Measurements from ENCODE around the gene BMPR1B. TPM values are rescaled to one million over a fixed set of nuclear protein-coding genes. Genes with fewer than 3 reads are reported as not detected.

The BMPR1B gene
- total and polyA plus RNA-seq, 2 of the 4 experiments (the other 2 are of a cell fraction), result 0.24 to 0.90 TPM

- no peak overlapping the region for H3K14ac ChIP-seq (replicated peaks; ENCODE audit: low read depth, low read length)
- ATAC-seq (ENCODE audit: low read depth) (no peak), DNase-seq (no peak)
- H2AK9ac ChIP-seq (replicated peaks; ENCODE audit: low read depth, low read length, poor library complexity), result no peak overlapping the region
- no peak overlapping the region for H3K4me2 ChIP-seq (ENCODE audit: low read depth, low read length)
- 40% methylated on average over 1 of the region's 3 CpGs; no CpG with 5 or more reads in 1 of the 2 experiments for WGBS, 2 experiments (ENCODE audit: extremely low coverage in 2 of 2, insufficient read length in 1 of 2)
- in situ Hi-C loops (cut with MboI; ENCODE audit: low sequenced_read_pairs) (no loop called here), dilution Hi-C loops (cut with HindIII; ENCODE audit: low sequenced_read_pairs, unreplicated experiment) (no loop called here), intact Hi-C loops (cut with micrococcal nuclease) (no loop called here)
- TF ChIP-seq NFE2L2 (IDR thresholded peaks at IDR 0.05; ENCODE audit: low read depth, low read length), result no peak
- TF ChIP-seq FOS (IDR thresholded peaks at IDR 0.05; ENCODE audit: low read depth, low read length), result no peak
- no peak for TF ChIP-seq MAFK (IDR thresholded peaks at IDR 0.05; ENCODE audit: low read depth, low read length)
- no peak for TF ChIP-seq CEBPB (IDR thresholded peaks at IDR 0.05; ENCODE audit: low read depth, low read length)
- TF ChIP-seq CTCF (conservative IDR thresholded peaks at IDR 0.05; ENCODE audit: low read depth, low read length), result no peak
- TF ChIP-seq BHLHE40 (IDR thresholded peaks at IDR 0.05; ENCODE audit: low read depth, low read length), result no peak
- no peak for TF ChIP-seq SMC3 (IDR thresholded peaks at IDR 0.05; ENCODE audit: low read depth, low read length)
- TF ChIP-seq USF2 (IDR thresholded peaks at IDR 0.05; ENCODE audit: low read depth, low read length), result no peak
- H3K9ac ChIP-seq (ENCODE audit: low read depth, low read length), result no peak overlapping the region
- H3K79me1 ChIP-seq (ENCODE audit: low read depth in 1 of 2, low read length in 2 of 2), result no peaks in the 10 kb centered on the region
- no peaks in the 10 kb centered on the region for H4K20me1 ChIP-seq (ENCODE audit: insufficient read depth, low read length)
- H2BK120ac ChIP-seq (ENCODE audit: low read depth, low read length), result no peak overlapping the region
- H2AFZ ChIP-seq (replicated peaks; ENCODE audit: low read length, poor library complexity), result no peak overlapping the region
- no peak overlapping the region for H2AK5ac ChIP-seq (ENCODE audit: low read depth, low read length)
- ChIA-PET POLR2A (ENCODE audit: unreplicated experiment) (no interaction called here), CTCF (no interaction called here)
- no peaks in the 10 kb centered on the region for H3K36me3 ChIP-seq (ENCODE audit: control insufficient read depth, insufficient read depth, low read length)
- no TSS peak for BruUV-seq (replicated peaks)
- no peak overlapping the region for H2BK15ac ChIP-seq (ENCODE audit: low read depth, low read length)
- no peak overlapping the region for H3K27ac ChIP-seq (ENCODE audit: insufficient read depth, low read length)
- no peak overlapping the region for H3K4me3 ChIP-seq (ENCODE audit: insufficient read depth, low read depth, low read length)
- no peak overlapping the region for H4K8ac ChIP-seq (ENCODE audit: low read depth in 2 of 2, low read length in 2 of 2)
- H4K5ac ChIP-seq (ENCODE audit: low read depth, low read length), result no peak overlapping the region
- H3K4me1 ChIP-seq (ENCODE audit: control insufficient read depth, insufficient read depth, low read length), result 0 out of 2 replicates have a peak, but pooled peaks cover 2% of the 10 kb centered on the region
- no peak overlapping the region for H3K18ac ChIP-seq (ENCODE audit: low read depth, low read length)
- no peak overlapping the region for H3K4ac ChIP-seq (ENCODE audit: low read depth, low read length)
- no peak overlapping the region for H3K56ac ChIP-seq (ENCODE audit: extremely low read depth, insufficient read depth, low read length)
- no peak overlapping the region for H2BK20ac ChIP-seq (ENCODE audit: low read depth, low read length)
- no peaks in the 10 kb centered on the region for H3K9me3 ChIP-seq (ENCODE audit: control insufficient read depth, insufficient read depth, low read length)
- H2BK5ac ChIP-seq (ENCODE audit: low read depth, low read length, poor library complexity, severe bottlenecking), result no peak overlapping the region
- H3K9me1 ChIP-seq (ENCODE audit: insufficient read depth, low read length), result no peaks in the 10 kb centered on the region
- no peak overlapping the region for H3K23ac ChIP-seq (ENCODE audit: low read depth, low read length)
- H3K27me3 ChIP-seq (ENCODE audit: control insufficient read depth, insufficient read depth, low read length), result no peaks in the 10 kb centered on the region
- H4K91ac ChIP-seq (ENCODE audit: insufficient read depth, low read depth, low read length), result no peak overlapping the region
Observed at GRCh38 chr4:94905511-94905910, 147.8 kb downstream of the BMPR1B start.

Measured in IMR-90 (cell line).